Measurements from ENCODE around the gene CHST13. TPM values are rescaled to one million over a fixed set of nuclear protein-coding genes. Genes with fewer than 3 reads are reported as not detected.

CHST13 gene
- total and polyA plus RNA-seq, 11 donors, result 0.07 to 2.3 (median 0.37) TPM; not detected in 1

DNA sequence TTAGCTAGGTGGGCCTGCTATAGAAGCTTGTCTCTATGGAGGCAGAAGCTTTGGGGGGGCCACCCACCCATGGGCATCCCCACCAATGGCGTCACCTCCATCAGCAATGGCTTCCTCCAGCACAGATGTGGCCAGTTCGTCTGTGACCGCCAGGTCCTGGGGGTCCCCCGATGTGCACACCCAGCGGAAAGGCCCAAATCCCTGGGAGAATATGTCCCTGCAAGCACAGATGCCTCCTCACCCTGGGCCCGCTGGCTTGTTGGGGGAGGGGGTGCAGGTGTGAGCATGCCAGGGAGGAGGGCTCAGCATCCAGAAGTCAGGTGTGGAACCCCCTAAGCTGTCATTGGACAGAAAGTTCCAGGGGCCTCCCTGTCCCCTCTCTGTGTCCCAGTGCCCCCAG lies 26.0 kb upstream of the CHST13 start:
- ATAC-seq, result no peak
- intact Hi-C loops (cut with DNase I), result no loop called here

DNA sequence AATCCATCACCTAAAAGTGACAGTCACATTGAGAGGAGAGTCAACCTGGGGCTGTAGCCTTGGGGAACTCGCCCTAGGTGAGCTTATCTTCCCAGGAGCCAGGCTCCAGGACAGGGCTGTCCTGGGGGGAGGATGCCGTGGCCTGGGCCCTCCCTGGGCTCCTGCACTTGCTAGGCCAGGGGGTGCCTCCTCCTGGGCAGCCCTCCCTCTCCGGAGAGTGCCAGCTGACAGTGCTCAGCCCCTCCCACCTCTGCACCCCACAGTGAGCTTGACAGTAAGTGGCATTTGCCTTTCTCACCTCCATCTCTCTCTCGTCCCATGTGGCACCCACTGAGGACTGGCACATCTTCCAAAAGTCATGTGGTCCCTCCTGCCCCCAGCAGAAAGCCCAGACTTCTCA lies 25.5 kb upstream of the CHST13 start:
- Histone ChIP-seq H3K36me3 (no peaks in the 10 kb centered on the region), H3K4me1 (peaks cover 0 to 4% (median 0%) of the 10 kb centered on the region in 12 donors), H3K4me3 (no peak overlapping the region), H3K27ac (no peak overlapping the region), H3K27me3 (no peaks in the 10 kb centered on the region), H3K9me3 (no peaks in the 10 kb centered on the region)
- intact Hi-C loops (cut with DNase I), result no loop called here
- 60 to 77% (median 63%) methylated on average over 4 of the region's 4 CpGs for WGBS, 4 donors
- TF ChIP-seq POLR2A (IDR thresholded peaks at IDR 0.05), result no peak
- TF ChIP-seq, protein P1, sequence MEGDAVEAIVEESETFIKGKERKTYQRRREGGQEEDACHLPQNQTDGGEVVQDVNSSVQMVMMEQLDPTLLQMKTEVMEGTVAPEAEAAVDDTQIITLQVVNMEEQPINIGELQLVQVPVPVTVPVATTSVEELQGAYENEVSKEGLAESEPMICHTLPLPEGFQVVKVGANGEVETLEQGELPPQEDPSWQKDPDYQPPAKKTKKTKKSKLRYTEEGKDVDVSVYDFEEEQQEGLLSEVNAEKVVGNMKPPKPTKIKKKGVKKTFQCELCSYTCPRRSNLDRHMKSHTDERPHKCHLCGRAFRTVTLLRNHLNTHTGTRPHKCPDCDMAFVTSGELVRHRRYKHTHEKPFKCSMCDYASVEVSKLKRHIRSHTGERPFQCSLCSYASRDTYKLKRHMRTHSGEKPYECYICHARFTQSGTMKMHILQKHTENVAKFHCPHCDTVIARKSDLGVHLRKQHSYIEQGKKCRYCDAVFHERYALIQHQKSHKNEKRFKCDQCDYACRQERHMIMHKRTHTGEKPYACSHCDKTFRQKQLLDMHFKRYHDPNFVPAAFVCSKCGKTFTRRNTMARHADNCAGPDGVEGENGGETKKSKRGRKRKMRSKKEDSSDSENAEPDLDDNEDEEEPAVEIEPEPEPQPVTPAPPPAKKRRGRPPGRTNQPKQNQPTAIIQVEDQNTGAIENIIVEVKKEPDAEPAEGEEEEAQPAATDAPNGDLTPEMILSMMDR (IDR thresholded peaks at IDR 0.05), result no peak
- DNase-seq, result peak in 1 of 5 donors; percentile 34
- no peak for ATAC-seq

More for the DNA sequence above, 26.0 kb upstream of the CHST13 start:
- H3K4me3 ChIP-seq, result no peak overlapping the region
- H3K4me1 ChIP-seq, result peaks cover 0 to 4% (median 0%) of the 10 kb centered on the region in 12 donors
- peak in 1 of 5 donors; percentile 51 for DNase-seq
- H3K9me3 ChIP-seq, result no peaks in the 10 kb centered on the region
- WGBS, 4 donors, result 88 to 100% (median 94%) methylated on average over 1 to 6 of the region's 6 CpGs
- no peak for TF ChIP-seq POLR2A (IDR thresholded peaks at IDR 0.05)
- TF ChIP-seq, protein P1 (IDR thresholded peaks at IDR 0.05), result no peak
- H3K27me3 ChIP-seq, result no peaks in the 10 kb centered on the region
- no peak overlapping the region for H3K27ac ChIP-seq
- no peaks in the 10 kb centered on the region for H3K36me3 ChIP-seq

DNA sequence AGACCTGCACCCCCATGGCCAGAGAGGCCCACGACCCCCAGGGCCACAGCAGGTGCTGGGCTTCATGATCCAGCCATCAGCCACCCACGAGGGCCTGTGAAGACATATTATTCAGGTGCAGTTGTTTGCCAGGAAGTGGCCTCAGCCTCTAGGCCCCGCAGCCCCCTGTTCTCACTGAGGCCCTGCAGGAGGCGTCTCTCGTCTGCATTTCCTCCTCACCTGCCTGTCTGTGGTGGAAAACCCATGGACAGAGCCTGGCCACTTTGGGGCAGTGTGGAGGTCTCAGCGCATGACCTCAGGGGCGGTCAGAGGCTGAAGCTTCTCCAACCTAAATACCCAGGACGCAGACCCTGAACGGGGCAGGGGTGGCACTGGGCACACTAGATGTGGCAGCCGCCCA lies 25.0 kb upstream of the CHST13 start:
- peak in 1 of 5 donors; percentile 33 for DNase-seq
- 53 to 68% (median 65%) methylated on average over 7 to 10 of the region's 10 CpGs for WGBS, 4 donors

DNA sequence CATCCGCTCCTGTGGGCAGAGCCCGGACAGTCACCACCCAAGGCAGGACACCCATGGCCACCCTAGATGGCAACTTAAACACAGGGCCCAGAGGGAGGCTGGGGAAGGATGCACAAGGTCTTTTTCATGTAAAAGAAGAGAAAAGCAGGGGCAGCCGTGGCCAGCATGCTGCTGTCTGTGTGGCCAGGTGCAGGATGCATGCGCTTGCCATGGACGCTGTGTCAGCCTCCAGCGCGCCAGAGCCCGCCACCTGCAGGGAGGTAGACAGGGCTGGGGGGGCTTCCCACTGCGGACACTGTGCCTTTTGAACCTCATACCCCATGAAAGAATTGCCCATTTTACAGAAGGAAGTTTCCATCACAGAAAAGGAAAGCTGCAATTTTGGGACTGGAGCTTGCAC lies 24.6 kb upstream of the CHST13 start:
- ATAC-seq (no peak), DNase-seq (peak in 1 of 5 donors; percentile 20)
- H3K27me3 ChIP-seq, result no peaks in the 10 kb centered on the region
- no peaks in the 10 kb centered on the region for H3K36me3 ChIP-seq
- peaks cover 0 to 4% (median 0%) of the 10 kb centered on the region in 12 donors for H3K4me1 ChIP-seq
- no peak overlapping the region for H3K27ac ChIP-seq
- TF ChIP-seq, protein P1 (IDR thresholded peaks at IDR 0.05), result no peak
- TF ChIP-seq POLR2A (IDR thresholded peaks at IDR 0.05), result no peak
- intact Hi-C loops (cut with DNase I), result no loop called here
- 96 to 97% (median 96%) methylated on average over 9 of the region's 9 CpGs for WGBS, 4 donors
- no peak overlapping the region for H3K4me3 ChIP-seq
- no peaks in the 10 kb centered on the region for H3K9me3 ChIP-seq

More for the DNA sequence above, 25.0 kb upstream of the CHST13 start:
- intact Hi-C loops (cut with DNase I), result no loop called here
- Histone ChIP-seq H3K27me3 (no peaks in the 10 kb centered on the region), H3K9me3 (no peaks in the 10 kb centered on the region), H3K4me1 (peaks cover 0 to 4% (median 0%) of the 10 kb centered on the region in 12 donors), H3K4me3 (no peak overlapping the region), H3K36me3 (no peaks in the 10 kb centered on the region), H3K27ac (no peak overlapping the region)
- ATAC-seq, result no peak
- no peak for TF ChIP-seq POLR2A (IDR thresholded peaks at IDR 0.05)
- TF ChIP-seq, protein P1 (IDR thresholded peaks at IDR 0.05), result no peak
